HUDEP-2 (cell line): ENCODE data around the gene PGS1.

ENCODE experiments used
- DNase-seq, 76 experiments: peaks; one replicate each; lab custom pipeline; 2025; ENCODE audit not compliant: unreplicated experiment in 76 of 76; lab: John Stamatoyannopoulos, UW

The PGS1 gene

GRCh38 chr17:78403822-78404221 lies 25.4 kb downstream of the PGS1 start:
- DNase-seq, result no peak

GRCh38 chr17:78406396-78406795 lies 27.9 kb downstream of the PGS1 start:
- DNase-seq, result no peak

- no peak for DNase-seq
These were observed 28.5 kb downstream of the PGS1 start for GRCh38 chr17:78406920-78407319.

GRCh38 chr17:78407387-78408000 lies 29.0 kb downstream of the PGS1 start:
- no peak for DNase-seq

GRCh38 chr17:78408476-78409050 lies 30.1 kb downstream of the PGS1 start:
- DNase-seq, result no peak

GRCh38 chr17:78409191-78409928 lies 30.9 kb downstream of the PGS1 start:
- DNase-seq, result no peak

GRCh38 chr17:78411241-78411857 lies 32.9 kb downstream of the PGS1 start:
- DNase-seq, result no peak

- DNase-seq, result peak in 1 of 76 experiments; percentile 7
These were observed 34.0 kb downstream of the PGS1 start for GRCh38 chr17:78412403-78412802.

GRCh38 chr17:78414178-78415162 lies 36.0 kb downstream of the PGS1 start:
- no peak for DNase-seq

GRCh38 chr17:78415821-78416711 lies 37.6 kb downstream of the PGS1 start:
- DNase-seq, result no peak

- DNase-seq, result no peak
These were observed 38.5 kb downstream of the PGS1 start for GRCh38 chr17:78416791-78417530.

GRCh38 chr17:78417531-78417909 lies 39.1 kb downstream of the PGS1 start:
- no peak for DNase-seq

GRCh38 chr17:78418326-78419026 lies 40.0 kb downstream of the PGS1 start:
- no peak for DNase-seq

GRCh38 chr17:78419970-78420815 lies 41.7 kb downstream of the PGS1 start:
- no peak for DNase-seq

- no peak for DNase-seq
These were observed 42.7 kb downstream of the PGS1 start for GRCh38 chr17:78421084-78421533.

GRCh38 chr17:78421534-78422266 lies 43.3 kb downstream of the PGS1 start:
- peak in 62 of 76 experiments; percentile 2 to 70 (median 38) for DNase-seq

GRCh38 chr17:78422267-78422605 lies 43.8 kb downstream of the PGS1 start:
- no peak for DNase-seq
